NCI-H1105 treated with DMSO at 0.1 percent for 48 hours (cell line): ENCODE measurements around the gene ZBTB25.
A peak's percentile ranks its signal among the peaks of the same experiment; 100 is the strongest.

Experiments used
- DNase-seq: peaks from one replicate; lab custom pipeline; 2025; lab: John Stamatoyannopoulos, UW

The ZBTB25 gene

DNA sequence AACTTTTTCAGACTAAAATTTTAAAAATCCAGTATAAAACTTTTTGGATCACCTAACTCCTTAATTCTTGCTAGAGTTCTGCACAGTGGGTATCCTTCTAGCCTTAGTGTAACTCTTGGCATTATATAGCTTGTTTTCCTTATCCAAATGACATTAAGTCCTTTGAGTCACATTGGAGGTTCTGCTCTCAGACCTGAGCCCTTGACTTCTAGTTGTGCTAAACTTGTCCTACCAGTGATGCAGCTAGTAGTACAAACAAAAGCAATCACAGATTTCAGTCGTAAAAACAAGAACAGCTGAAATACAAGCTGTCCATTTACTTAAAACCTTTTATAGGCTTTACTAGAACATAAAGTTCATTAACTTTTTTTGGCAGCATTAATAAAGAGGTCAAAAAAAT lies 11.4 kb upstream of the ZBTB25 start:
- no peak for DNase-seq

DNA sequence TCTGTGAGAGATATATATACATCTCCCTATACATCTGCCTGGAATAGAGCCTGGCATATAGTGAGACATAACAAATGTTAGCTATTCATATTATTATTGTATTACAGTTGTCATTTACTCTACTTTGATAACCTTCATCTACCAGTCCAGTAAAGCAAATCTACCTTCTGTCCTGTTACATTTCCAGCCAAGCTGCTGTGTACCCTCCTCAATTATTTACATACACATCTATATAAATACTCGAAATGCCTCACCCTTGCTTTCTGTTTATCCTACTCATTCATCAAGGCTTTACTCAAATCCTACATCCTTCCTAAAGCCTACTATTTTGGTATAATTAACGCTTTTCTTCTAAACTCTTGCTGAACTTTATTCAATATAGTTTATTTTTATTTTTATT lies 9.6 kb upstream of the ZBTB25 start:
- DNase-seq = no peak

- peak; percentile 69 for DNase-seq
Measured at GRCh38 chr14:64510825-64511671, 7.4 kb upstream of the ZBTB25 start.

- DNase-seq = no peak
Measured at GRCh38 chr14:64509036-64509435, 5.4 kb upstream of the ZBTB25 start.

GRCh38 chr14:64508215-64508776 lies 4.7 kb upstream of the ZBTB25 start:
- no peak for DNase-seq

DNA sequence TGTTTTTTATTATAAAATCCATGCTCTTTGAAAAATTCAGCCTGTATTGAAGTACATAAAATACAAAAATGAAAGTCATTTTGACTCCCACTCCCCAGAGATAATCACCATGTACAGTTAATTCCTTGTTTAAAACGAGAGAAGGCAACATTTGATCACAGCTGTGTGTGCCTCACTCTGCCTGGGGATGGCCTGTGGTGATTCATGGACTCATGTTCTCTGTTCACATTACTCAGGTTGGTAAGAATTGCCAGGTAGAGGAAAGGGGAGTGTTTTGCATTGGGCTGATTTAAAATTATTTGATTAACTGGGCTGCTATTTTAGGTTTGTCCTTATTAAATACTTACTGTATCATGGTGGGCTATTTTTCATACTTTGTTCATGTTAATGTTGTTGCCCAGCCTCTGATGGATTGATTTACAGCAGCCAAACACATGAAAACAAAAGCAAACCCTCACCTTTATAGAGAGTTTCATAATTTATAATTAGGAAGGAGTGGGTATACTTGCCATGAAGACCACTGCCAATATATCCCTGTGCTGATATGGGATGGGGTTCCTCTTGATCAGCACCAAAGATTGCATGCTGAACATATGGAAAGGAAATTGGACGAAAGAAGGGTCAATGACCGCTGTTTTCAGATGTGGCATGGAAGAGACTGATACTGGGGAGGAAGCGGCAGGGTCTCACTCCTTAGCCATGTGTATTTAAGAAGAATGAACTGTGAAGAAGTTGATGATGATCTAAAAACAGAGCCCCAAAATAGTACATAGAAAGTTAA lies 3.9 kb upstream of the ZBTB25 start:
- DNase-seq = no peak

- DNase-seq = no peak
Measured at GRCh38 chr14:64506721-64507120, 3.1 kb upstream of the ZBTB25 start.

GRCh38 chr14:64504897-64505794 lies 1.5 kb upstream of the ZBTB25 start:
- peak; percentile 87 for DNase-seq

GRCh38 chr14:64504310-64504896 lies 765 bp upstream of the ZBTB25 start, which contains the start of gene ZBTB1:
ZBTB1 (plus strand) TSS chr14:64504770; CDS start chr14:64521505, 16,735 bp downstream.
- peak; percentile 75 for DNase-seq

- DNase-seq = peak; percentile 23
Measured at GRCh38 chr14:64502887-64503433, 678 bp downstream of the ZBTB25 start.

GRCh38 chr14:64502456-64502855 lies 1.2 kb downstream of the ZBTB25 start:
- DNase-seq = no peak

DNA sequence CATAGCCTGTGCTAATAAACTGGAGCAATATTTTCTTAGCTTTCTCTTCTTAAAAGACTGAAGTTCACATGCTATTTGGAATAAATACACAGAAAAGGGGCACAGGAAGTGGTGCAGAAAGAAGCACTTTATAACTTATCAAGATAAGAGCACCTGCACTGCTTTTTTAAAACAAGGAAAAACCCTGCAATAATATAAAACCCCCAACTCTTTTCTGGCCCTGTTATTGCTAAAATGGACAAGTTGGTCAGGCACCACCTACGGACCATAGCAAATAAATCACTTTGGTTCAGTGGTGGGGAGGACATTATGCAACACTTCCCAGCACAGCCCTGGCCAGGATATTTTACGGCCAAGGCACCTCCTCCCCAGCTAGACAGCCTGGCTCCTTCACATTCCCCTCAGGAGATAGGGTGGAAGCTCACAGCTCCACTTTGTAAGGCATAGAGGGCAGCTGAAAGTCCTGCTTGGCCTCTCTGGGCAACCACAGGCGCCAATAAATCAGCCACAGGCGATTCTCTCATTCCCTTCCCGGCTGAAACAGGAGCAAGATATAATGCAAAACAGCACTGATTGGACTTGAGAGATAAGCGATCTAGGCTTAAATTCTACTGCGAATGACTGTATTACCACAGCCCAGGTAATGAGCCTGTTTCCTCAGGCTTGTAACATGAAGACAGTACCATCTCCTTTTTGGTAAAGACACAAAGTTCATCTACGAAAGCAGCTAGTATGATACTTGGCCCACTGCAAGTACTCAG lies 2.0 kb downstream of the ZBTB25 start:
- DNase-seq = no peak

GRCh38 chr14:64500088-64500487 lies 3.5 kb downstream of the ZBTB25 start:
- no peak for DNase-seq

DNA sequence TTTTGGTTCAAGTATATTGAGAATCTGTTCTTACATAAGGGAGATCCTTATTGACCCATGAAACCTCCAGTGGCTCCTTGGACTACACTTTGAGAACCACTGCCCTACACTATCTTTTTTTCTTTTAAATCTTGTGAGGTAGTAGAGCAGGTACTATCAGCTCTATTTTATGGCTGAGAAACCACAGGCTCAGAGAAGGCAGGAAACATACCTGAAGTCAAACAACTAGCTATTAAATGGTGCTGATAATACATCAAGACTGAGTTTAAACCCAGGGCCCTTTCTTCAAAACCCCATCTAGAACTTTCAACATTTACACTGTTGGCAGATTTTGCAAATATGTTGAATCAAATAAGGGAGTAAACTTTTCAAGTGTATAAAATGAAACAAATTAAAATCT lies 6.9 kb downstream of the ZBTB25 start:
- no peak for DNase-seq

- DNase-seq = no peak
Measured at GRCh38 chr14:64495252-64495651, 8.4 kb downstream of the ZBTB25 start.

GRCh38 chr14:64493455-64493854 lies 10.2 kb downstream of the ZBTB25 start:
- no peak for DNase-seq

- no peak for DNase-seq
Measured at GRCh38 chr14:64491637-64492036, 12.0 kb downstream of the ZBTB25 start.

DNA sequence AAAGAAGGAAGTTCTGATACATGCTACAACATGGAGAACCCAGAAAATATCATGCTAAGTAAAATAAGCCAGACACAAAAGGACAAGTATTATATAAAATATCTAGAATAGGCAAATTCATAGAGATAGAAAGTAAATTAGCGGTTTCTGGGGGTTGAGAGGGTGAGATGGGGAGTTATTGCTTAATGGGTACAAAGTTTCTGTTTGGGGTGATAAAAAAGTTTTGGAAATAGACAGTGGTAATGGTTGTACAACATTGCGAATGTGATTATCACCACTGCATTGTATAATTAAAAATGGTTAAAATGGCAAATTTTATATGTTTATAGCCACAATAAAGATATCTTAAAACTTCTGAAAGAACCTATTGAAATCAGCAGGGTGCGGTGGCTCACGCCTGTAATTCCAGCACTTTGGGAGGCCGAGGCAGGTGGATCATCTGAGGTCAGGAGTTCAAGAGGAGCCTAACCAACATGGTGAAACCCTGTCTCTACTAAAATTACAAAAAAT lies 15.0 kb downstream of the ZBTB25 start:
- no peak for DNase-seq

GRCh38 chr14:64478634-64479250 lies 24.9 kb downstream of the ZBTB25 start:
- peak; percentile 47 for DNase-seq

DNA sequence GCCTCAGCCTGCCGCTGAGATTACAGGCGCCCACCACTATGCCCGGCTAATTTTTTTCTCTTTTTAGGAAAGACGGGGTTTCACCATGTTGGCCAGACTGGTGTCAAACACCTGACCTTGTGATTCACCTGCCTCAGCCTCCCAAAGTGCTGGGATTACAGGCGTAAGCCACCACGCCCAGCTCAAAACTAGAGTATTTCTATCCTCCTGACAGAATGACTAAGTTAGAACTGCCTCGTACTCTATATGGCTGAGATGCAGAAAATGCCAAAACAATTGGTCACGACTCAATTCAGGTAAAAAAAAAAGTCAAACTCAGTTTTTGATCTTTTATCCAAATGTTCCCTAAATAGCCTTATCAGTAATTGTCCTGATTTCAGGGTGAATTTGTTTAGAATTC lies 27.2 kb downstream of the ZBTB25 start:
- DNase-seq = no peak
